Natural killer cell treated with Interleukin-12 subunit alpha and Interleukin-12 subunit beta and Interleukin-15 and Interleukin-18, amount 100 ng/mL, for 72 hours (primary cell): ENCODE data around the gene CD248. TPM values are rescaled to one million over a fixed set of nuclear protein-coding genes. Genes with fewer than 3 reads are reported as not detected.

Experiments used
- ATAC-seq, 2 donors: fragments of 150-1000 bp; cut with Tn5 transposase in 1 of 2; sonication (Bioruptor Pico), chemical (Tn5 transposase) in 1 of 2; 2 replicates each; pipeline ENCODE4 v1.10.0; 2021
- DNase-seq: peaks from one replicate; pipeline ENCODE4 v3.0.0; 2022; ENCODE audit warnings: low spot score
- H3K27ac Mint-ChIP-seq, 2 donors: 1 replicate in 1 of 2; 2 replicates in 1 of 2; pipeline ENCODE4 v1.8.0; 2022; ENCODE audit warnings: mixed read lengths in 2 of 2, mild to moderate bottlenecking in 1 of 2, moderate library complexity in 1 of 2
- H3K27me3 Mint-ChIP-seq, 2 donors: 1 replicate in 1 of 2; 2 replicates in 1 of 2; pipeline ENCODE4 v1.8.0; 2022; ENCODE audit warnings: mixed read lengths in 2 of 2
- H3K36me3 Mint-ChIP-seq: one replicate; pipeline ENCODE4 v1.8.0; 2022; ENCODE audit warnings: mixed read lengths
- H3K4me1 Mint-ChIP-seq, 2 donors: 1 replicate in 1 of 2; 2 replicates in 1 of 2; pipeline ENCODE4 v1.8.0; 2022; ENCODE audit warnings: low read depth in 2 of 2, mixed read lengths in 2 of 2, mild to moderate bottlenecking in 1 of 2
- H3K4me3 Mint-ChIP-seq: one replicate; pipeline ENCODE4 v1.8.0; 2022; ENCODE audit warnings: mixed read lengths
- H3K9me3 Mint-ChIP-seq: 2 replicates; pipeline ENCODE4 v1.8.0; 2022; ENCODE audit warnings: mixed read lengths
- total RNA-seq, 2 donors: library from RNA; stranded (reverse); gene quantifications; one replicate each; pipeline ENCODE4 v1.2.3, GENCODE V29; 2022

The CD248 gene
- total RNA-seq, 2 donors from 2014 or later: 0.10 to 0.59 TPM

DNA sequence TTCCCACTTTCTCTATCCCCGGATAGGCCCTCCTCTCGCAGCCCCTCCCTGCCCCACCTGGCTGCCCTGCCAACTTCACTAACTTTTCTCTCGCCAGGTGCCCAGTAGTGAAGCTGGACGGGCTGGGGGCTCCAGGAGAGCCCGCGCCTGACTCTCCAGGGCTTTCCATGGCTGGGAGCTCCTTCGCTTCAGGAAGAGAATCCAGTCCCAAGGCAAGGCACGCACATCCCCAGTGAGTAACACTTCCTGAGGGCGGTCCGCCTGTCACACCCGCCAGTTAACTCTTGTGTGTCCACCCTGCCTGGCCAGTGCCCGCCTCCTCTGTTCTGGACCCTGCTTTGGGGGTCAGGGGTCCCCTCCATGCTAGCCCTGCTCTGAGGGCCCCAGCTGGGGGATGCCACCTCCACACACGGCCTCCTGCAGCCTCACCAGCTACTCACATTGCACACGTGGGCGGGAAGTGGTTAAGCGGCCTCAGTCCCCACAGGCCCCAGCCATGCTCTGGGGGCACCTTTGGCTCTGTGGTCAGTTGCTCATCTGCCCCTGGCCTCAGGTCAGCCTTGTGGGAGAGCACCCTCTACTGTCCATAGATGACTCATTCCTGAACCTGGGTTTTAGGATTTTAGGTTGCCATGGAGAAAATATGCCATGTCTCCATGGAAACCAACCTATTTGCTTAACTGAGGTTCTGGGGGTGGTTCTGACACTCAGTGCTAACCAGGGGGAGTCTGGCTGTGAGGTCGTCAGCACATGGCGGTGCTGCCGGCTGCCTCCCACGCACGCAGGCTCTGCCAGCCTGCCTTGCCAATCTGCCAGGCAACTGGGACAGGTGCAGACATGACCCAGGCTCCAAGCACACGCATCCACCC, 19.6 kb upstream of the CD248 start, which contains the start of gene RIN1:
TSS of gene RIN1 (minus strand) at position 201 of the 869 bp plus-strand sequence. CDS start at position 169, 32 bp downstream.
- peak within 1 kb of the TSS; percentile 60 to 65 for H3K27ac Mint-ChIP-seq
- H3K36me3 Mint-ChIP-seq: peaks cover 8% of the 10 kb centered on the region
- ATAC-seq (peak; percentile 91 to 92), DNase-seq (peak; percentile 87)
- no peaks in the 10 kb centered on the region for H3K9me3 Mint-ChIP-seq
- peak within 1 kb of the TSS; percentile 66 for H3K4me3 Mint-ChIP-seq
- peaks cover 0 to 9% of the 10 kb centered on the region in 2 donors for H3K27me3 Mint-ChIP-seq
- peaks cover 18 to 20% of the 10 kb centered on the region in 2 donors for H3K4me1 Mint-ChIP-seq

GRCh38 chr11:66335531-66336233, 18.8 kb upstream of the CD248 start:
- ATAC-seq: no peak

DNA sequence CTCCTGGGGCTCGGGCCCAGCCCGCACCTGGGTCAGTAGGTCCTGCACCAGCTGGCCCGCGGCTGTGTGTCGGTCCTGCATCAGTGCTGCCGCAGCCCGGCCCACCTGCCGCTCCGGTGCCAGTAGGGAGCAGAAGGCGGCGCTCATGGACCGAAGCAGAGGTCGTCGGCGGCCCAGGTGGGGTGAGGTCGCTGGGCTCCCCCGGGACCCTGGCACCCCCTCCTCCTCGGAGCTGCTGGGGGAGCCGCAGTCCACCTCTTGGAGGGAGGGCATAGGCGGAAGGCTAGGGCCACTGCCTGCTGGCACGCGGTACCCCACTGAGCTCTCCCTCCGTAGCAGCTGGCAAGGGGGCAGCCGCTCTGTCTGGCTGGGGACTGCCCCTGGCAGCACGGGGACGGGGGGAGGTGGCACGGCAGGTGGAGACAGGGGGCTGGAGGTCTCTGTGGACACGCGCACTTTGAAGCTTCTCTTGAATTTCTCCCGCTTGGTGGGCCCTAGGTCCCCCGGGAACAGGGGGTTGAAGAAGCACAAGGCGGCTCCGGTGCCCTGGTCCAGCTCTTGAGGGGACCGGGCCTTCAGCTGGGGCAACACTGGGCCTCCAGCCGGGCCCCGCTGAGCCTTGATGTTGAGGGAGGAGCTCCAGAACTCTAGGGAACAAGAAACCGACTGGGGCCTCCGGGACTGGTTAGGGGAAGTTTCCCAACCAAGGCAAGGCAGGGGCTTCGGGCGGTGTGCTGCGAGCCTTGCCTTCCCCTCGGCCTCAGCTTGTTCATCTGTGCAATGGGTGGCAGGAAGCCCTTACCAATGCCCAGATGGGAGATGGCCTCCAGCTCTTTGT, 18.0 kb upstream of the CD248 start:
- H3K4me1 Mint-ChIP-seq: peaks cover 17 to 22% of the 10 kb centered on the region in 2 donors
- ATAC-seq: no peak
- H3K27me3 Mint-ChIP-seq: peaks cover 0 to 9% of the 10 kb centered on the region in 2 donors
- H3K4me3 Mint-ChIP-seq: no peak overlapping the region
- H3K9me3 Mint-ChIP-seq: no peaks in the 10 kb centered on the region
- H3K27ac Mint-ChIP-seq: no peak overlapping the region
- DNase-seq: no peak
- peaks cover 4% of the 10 kb centered on the region for H3K36me3 Mint-ChIP-seq

More at GRCh38 chr11:66335531-66336233, 18.8 kb upstream of the CD248 start:
- H3K4me1 Mint-ChIP-seq: peaks cover 17 to 20% of the 10 kb centered on the region in 2 donors
- no peak for DNase-seq
- no peak overlapping the region for H3K27ac Mint-ChIP-seq
- peaks cover 0 to 9% of the 10 kb centered on the region in 2 donors for H3K27me3 Mint-ChIP-seq
- peak overlapping the region; percentile 66 for H3K4me3 Mint-ChIP-seq
- no peaks in the 10 kb centered on the region for H3K9me3 Mint-ChIP-seq
- peaks cover 4% of the 10 kb centered on the region for H3K36me3 Mint-ChIP-seq

DNA sequence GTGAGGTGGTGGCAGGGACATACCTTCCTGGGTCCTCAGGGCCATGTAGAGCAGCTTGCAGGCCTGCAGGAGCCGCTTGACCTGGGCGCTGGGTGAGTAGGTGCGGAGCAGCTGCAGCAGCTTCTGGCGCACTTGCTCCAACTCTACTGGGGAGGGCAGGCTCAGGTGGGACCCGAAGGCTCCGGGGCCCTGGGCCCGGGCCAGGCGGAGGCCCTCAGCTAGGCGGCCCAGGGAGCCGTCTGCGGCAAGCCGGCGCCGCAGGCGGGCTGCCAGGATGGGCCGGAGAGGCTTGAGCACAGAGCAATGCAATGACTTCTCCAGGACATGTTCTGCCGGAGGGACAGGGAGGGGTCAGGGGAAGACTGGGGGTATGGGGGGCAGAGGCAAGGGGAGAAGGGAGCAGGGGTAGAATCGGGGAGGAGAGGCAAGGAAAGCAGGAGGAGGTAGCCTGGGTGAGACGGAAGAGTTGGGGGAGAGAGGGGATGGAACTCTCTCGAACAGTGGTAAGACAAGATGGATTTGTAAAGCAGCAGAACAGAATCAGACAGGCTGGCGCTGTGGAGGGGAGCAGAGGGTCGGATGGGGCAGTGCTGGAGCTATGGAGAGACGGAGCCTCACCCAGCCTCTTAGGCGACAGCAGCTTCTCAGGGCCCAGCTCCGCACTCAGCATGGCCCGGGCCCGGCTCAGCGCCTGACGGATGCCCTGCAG, 17.2 kb upstream of the CD248 start:
- no peak overlapping the region for H3K27ac Mint-ChIP-seq
- H3K36me3 Mint-ChIP-seq: peaks cover 4% of the 10 kb centered on the region
- DNase-seq (no peak), ATAC-seq (no peak)
- H3K9me3 Mint-ChIP-seq: no peaks in the 10 kb centered on the region
- peaks cover 0 to 9% of the 10 kb centered on the region in 2 donors for H3K27me3 Mint-ChIP-seq
- peaks cover 17 to 22% of the 10 kb centered on the region in 2 donors for H3K4me1 Mint-ChIP-seq
- H3K4me3 Mint-ChIP-seq: no peak overlapping the region

DNA sequence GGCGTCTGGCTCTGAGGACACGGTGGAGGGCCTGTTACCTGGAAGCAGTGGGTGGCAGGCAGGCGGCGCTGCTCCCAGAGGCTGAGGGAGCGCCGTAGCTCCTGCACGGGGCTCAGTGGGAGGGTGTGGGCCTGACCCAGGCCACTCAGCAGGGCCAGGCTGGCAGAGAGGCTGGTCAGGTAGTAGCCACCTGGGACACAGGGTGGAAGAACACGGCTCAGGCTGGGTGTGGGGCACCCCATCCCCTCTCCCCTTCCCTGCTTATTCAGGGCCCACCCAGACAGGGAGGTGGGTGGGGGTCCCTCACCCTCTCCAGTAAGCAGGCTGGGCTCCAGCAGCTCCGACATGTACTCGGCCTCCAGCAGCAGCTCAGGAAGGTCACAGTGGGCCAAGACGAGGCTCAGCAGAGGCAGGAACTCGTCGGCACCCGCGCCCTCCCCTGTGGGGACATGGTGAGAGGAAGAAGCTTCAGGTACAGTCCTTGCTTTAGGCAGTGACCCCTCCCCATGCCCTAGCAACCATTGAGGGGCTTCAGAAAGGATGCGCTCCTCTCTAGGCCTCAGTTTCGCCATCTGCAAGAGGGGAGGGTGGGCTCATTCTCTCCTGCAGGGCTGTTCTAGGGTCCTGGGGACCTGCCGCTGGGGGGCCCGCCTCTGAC, 16.5 kb upstream of the CD248 start:
- no peak for ATAC-seq

DNA sequence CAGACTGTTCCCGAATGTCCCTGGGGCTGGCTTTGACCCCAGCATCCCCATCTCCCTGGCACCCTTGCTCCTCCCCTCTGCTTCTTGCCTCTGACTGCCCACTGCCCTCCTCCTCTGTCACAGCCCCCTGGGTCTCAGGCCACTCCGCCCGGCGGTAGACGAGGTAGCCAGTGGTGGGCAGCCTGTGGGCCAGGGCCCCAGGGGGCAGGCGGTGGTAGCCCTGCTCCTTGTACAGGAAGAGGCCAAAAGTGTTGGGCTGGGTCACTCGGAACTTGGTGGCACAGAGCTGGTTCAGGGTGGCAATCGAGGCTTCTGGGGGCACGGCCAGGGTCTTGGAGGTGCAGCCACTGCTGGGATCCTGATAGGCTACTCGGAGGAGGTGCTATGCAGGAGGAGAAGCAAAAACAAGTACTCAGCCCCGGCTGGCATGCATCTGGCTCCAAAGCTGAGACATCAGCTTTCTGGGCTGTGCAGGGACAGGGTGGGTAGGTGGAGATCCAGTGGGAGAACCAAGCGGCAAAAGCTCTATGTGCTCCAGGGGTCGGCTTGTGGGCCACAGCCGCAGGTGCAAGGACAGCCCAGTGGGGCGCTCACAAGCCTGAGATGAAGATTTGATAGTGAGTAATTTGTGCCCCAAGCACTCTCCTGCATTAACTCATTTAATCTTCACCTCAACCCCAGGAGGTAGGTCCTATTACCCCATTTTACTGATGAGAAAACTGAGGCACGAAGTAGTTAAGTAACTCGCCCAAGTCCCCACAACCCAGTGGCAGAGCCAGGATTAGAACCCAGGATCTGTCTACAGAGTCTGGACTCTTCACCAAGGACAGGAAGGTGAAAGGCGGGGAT, 15.8 kb upstream of the CD248 start:
- ATAC-seq (no peak), DNase-seq (no peak)
- peaks cover 0 to 9% of the 10 kb centered on the region in 2 donors for H3K27me3 Mint-ChIP-seq
- H3K9me3 Mint-ChIP-seq: no peaks in the 10 kb centered on the region
- H3K36me3 Mint-ChIP-seq: no peaks in the 10 kb centered on the region
- H3K4me1 Mint-ChIP-seq: peaks cover 28 to 36% of the 10 kb centered on the region in 2 donors
- no peak overlapping the region for H3K4me3 Mint-ChIP-seq
- H3K27ac Mint-ChIP-seq: no peak overlapping the region

More for the DNA sequence above, 16.5 kb upstream of the CD248 start:
- H3K36me3 Mint-ChIP-seq: no peaks in the 10 kb centered on the region
- peaks cover 0 to 9% of the 10 kb centered on the region in 2 donors for H3K27me3 Mint-ChIP-seq
- H3K4me3 Mint-ChIP-seq: no peak overlapping the region
- DNase-seq: no peak
- H3K27ac Mint-ChIP-seq: no peak overlapping the region
- no peaks in the 10 kb centered on the region for H3K9me3 Mint-ChIP-seq
- H3K4me1 Mint-ChIP-seq: peaks cover 22 to 29% of the 10 kb centered on the region in 2 donors

DNA sequence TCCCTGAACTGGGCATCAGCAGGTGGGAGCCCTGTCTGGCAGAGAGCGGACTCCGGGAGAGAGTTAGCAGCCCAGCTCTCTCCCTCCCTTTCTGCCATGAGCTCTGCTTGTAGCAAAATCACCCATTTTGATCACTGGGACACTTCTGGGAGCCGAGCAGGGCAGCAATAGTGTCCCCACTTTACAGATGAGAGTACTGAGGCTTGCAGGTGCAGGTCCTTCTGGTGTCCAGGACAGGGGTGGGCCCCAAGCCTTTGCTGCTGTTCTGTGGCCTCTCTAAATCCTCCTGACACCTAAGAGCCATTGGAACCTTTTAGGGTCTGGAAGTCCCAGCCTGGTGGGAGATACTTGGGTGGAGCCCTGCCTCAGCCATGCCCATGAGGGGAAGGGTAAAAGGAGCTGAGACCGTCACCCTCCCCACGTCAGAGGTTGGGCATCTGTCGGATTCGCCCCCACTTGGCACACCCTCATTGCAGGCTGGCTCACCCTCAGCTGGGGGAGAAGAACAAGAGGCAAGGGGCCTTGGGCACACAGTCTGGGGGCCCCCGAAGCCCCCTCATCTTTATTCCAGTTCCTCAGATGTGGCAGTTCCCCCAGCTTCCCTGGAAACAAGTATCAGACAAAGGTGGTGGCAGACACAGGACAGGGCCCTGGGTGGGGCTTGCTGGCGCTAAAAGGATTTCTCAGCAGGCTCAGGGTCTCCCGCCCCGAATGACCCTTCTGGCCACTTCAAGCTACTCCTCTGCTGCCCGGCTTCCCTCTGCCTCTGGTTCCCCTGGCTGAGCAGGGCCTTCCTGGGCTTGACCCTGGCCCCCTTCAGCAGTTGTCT, 14.9 kb upstream of the CD248 start:
- DNase-seq (no peak), ATAC-seq (no peak)
- peaks cover 0 to 11% of the 10 kb centered on the region in 2 donors for H3K27me3 Mint-ChIP-seq

DNA sequence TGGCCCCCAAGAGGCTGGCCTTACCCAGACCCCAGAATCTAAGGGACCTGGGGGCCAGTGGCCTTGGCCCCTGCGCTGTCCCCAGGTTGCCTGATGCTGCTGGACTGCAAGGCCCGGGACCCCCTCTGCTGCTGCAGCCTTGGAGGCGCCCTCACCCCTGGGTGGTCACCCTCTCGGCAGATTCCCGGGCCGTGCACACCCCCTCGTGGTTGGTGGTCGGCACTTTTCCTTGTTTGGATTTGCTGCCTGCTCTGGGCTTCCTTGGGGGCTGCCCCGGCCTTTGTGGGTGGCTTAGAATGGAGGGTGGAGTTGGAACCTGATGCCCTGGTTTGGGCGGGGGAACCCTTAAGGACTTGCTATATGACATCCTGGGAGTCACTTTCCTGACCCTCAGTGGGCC, 14.1 kb upstream of the CD248 start:
- H3K9me3 Mint-ChIP-seq: no peaks in the 10 kb centered on the region
- ATAC-seq (no peak), DNase-seq (no peak)
- H3K27ac Mint-ChIP-seq: no peak overlapping the region
- H3K36me3 Mint-ChIP-seq: no peaks in the 10 kb centered on the region
- H3K4me1 Mint-ChIP-seq: peaks cover 21 to 28% of the 10 kb centered on the region in 2 donors
- H3K4me3 Mint-ChIP-seq: no peak overlapping the region
- peaks cover 0 to 7% of the 10 kb centered on the region in 2 donors for H3K27me3 Mint-ChIP-seq

More for the DNA sequence above, 14.9 kb upstream of the CD248 start:
- Mint-ChIP-seq H3K4me1 (peaks cover 25 to 32% of the 10 kb centered on the region in 2 donors), H3K27ac (no peak overlapping the region), H3K4me3 (no peak overlapping the region), H3K9me3 (no peaks in the 10 kb centered on the region), H3K36me3 (no peaks in the 10 kb centered on the region)

GRCh38 chr11:66329165-66329673, 12.4 kb upstream of the CD248 start:
- Mint-ChIP-seq H3K4me1 (peaks cover 24 to 25% of the 10 kb centered on the region in 2 donors), H3K36me3 (no peaks in the 10 kb centered on the region), H3K9me3 (no peaks in the 10 kb centered on the region), H3K27me3 (peaks cover 0 to 4% of the 10 kb centered on the region in 2 donors), H3K4me3 (peak overlapping the region; percentile 18), H3K27ac (no peak overlapping the region)
- DNase-seq: no peak
- no peak for ATAC-seq

DNA sequence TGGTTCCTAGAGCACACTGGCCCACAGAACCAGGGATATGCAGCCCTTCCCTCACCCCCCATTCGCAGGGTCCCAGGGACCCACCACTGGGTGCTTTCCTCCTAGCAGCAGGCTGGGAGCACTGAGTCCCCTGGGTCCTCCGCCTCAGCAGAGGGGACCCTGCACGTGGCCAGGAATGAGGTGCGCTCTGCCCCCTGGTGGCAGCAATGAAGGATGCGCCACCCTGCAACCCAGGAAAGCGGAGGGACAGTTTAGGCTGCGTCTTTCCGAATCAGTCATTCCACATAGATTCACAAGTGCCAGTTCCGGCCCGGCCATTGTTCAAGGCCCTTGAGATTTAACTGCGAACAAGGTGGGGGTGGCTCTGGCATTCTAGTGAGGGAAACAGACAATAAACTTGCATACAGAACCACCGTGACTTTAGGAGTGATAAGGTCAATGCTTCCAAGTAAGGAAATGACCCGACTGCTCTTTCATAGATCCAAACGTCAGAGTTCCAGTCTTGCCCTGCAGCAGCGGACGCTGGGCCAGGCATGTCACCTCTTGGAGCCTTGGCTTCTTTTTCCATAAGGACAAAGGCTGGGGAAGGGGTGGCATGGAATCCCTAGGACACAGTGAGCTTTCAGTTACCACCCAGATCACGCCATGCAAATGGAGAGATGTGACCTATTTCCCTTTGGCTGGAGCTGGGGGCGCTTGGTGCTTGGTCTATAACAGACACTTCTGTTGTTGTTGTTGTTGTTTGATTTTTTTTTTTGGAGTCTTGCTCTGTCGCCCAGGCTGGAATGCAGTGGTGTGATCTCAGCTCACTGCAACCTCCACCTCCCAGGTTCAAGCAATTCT, 11.7 kb upstream of the CD248 start:
- peak; percentile 83 for ATAC-seq
- Mint-ChIP-seq H3K4me3 (peak overlapping the region; percentile 18), H3K27ac (peak overlapping the region in 1 of 2 donors; percentile 42)

More for the DNA sequence above, 11.7 kb upstream of the CD248 start:
- Mint-ChIP-seq H3K4me1 (peaks cover 24 to 25% of the 10 kb centered on the region in 2 donors), H3K27me3 (peaks cover 3% of the 10 kb centered on the region in 2 donors), H3K36me3 (no peaks in the 10 kb centered on the region), H3K9me3 (no peaks in the 10 kb centered on the region)
- DNase-seq: peak; percentile 85
